ENCODE measurements around the gene FOXE3.
"Not testable (repeated sequence)": the region's sequence is repeated elsewhere in the genome, so short reads cannot be mapped to it uniquely, and the experiment has no call there.

FOXE3 gene

GRCh38 chr1:47444562-47445465, 28.7 kb downstream of the FOXE3 start:
- in situ Hi-C loops (cut with MboI; ENCODE audit: low sequenced_read_pairs): no loop called here

- in situ Hi-C loops (cut with MboI; ENCODE audit: low sequenced_read_pairs): no loop called here
Observed at GRCh38 chr1:47445823-47446550, 29.9 kb downstream of the FOXE3 start.

- in situ Hi-C loops (cut with MboI; ENCODE audit: low sequenced_read_pairs): no loop called here
Observed at GRCh38 chr1:47448462-47449222, 32.6 kb downstream of the FOXE3 start.

GRCh38 chr1:47449822-47450552, 33.9 kb downstream of the FOXE3 start:
- in situ Hi-C loops (cut with MboI; ENCODE audit: low sequenced_read_pairs): no loop called here

- in situ Hi-C loops (cut with MboI; ENCODE audit: low sequenced_read_pairs): no loop called here
Observed at GRCh38 chr1:47450606-47451005, 34.5 kb downstream of the FOXE3 start.

GRCh38 chr1:47452426-47452825, 36.3 kb downstream of the FOXE3 start:
- in situ Hi-C loops (cut with MboI; ENCODE audit: low sequenced_read_pairs): no loop called here

- in situ Hi-C loops (cut with MboI; ENCODE audit: low sequenced_read_pairs): not testable (repeated sequence)
Observed at GRCh38 chr1:47453910-47454309, 37.8 kb downstream of the FOXE3 start.

- in situ Hi-C loops (cut with MboI; ENCODE audit: low sequenced_read_pairs): no loop called here
Observed at GRCh38 chr1:47456250-47456649, 40.2 kb downstream of the FOXE3 start.

- in situ Hi-C loops (cut with MboI; ENCODE audit: low sequenced_read_pairs): not testable (repeated sequence)
Observed at GRCh38 chr1:47457547-47457946, 41.5 kb downstream of the FOXE3 start.

- in situ Hi-C loops (cut with MboI; ENCODE audit: low sequenced_read_pairs): no loop called here
Observed at GRCh38 chr1:47459253-47459788, 43.2 kb downstream of the FOXE3 start.

- in situ Hi-C loops (cut with MboI; ENCODE audit: low sequenced_read_pairs): no loop called here
Observed at GRCh38 chr1:47460040-47460439, 44.0 kb downstream of the FOXE3 start.

GRCh38 chr1:47460456-47460855, 44.4 kb downstream of the FOXE3 start:
- in situ Hi-C loops (cut with MboI; ENCODE audit: low sequenced_read_pairs): no loop called here

GRCh38 chr1:47465605-47466004, 49.5 kb downstream of the FOXE3 start:
- in situ Hi-C loops (cut with MboI; ENCODE audit: low sequenced_read_pairs): no loop called here

Data from hTERT RPE-1 (cell line).